Measurements from ENCODE around the gene CLTA. TPM values are rescaled to one million over a fixed set of nuclear protein-coding genes. Genes with fewer than 3 reads are reported as not detected.
"Not testable (repeated sequence)": the region's sequence is repeated elsewhere in the genome, so short reads cannot be mapped to it uniquely, and the experiment has no call there.

Gene CLTA
- total and polyA plus RNA-seq, 9 donors = 170 to 243 (median 216) TPM

GRCh38 chr9:36154331-36154952, 36.3 kb upstream of the CLTA start:
- Histone ChIP-seq H3K27me3 (no peaks in the 10 kb centered on the region), H3K4me3 (no peak overlapping the region), H3K27ac (peak overlapping the region; percentile 33 to 64), H3K9me3 (no peaks in the 10 kb centered on the region), H3K4me1 (ENCODE audit: insufficient read depth) (peaks cover 3% of the 10 kb centered on the region), H3K36me3 (no peaks in the 10 kb centered on the region)
- no peak for TF ChIP-seq EP300 (IDR thresholded peaks at IDR 0.05)
- TF ChIP-seq CTCF (IDR thresholded peaks at IDR 0.05) = no peak
- no peak for TF ChIP-seq POLR2A (IDR thresholded peaks at IDR 0.05)
- peak in 4 of 5 donors; percentile 26 to 64 (median 56) for DNase-seq
- 13 to 17% (median 13%) methylated on average over 11 of the region's 11 CpGs for whole genome bisulfite sequencing, 3 donors
- intact Hi-C loops (cut with DNase I) = no loop called here

- DNase-seq = no peak
- peaks cover 1% of the 10 kb centered on the region for H3K4me1 ChIP-seq (ENCODE audit: insufficient read depth)
- no peak overlapping the region for H3K4me3 ChIP-seq
- intact Hi-C loops (cut with DNase I) = no loop called here
- WGBS, 3 donors = 97 to 99% (median 98%) methylated on average over 6 of the region's 6 CpGs
- H3K36me3 ChIP-seq = no peaks in the 10 kb centered on the region
- no peak for TF ChIP-seq EP300 (IDR thresholded peaks at IDR 0.05)
- TF ChIP-seq POLR2A (IDR thresholded peaks at IDR 0.05) = no peak
- no peak for TF ChIP-seq CTCF (IDR thresholded peaks at IDR 0.05)
- no peaks in the 10 kb centered on the region for H3K27me3 ChIP-seq
- no peaks in the 10 kb centered on the region for H3K9me3 ChIP-seq
- H3K27ac ChIP-seq = no peak overlapping the region
Measured at GRCh38 chr9:36156116-36156515, 34.6 kb upstream of the CLTA start.

GRCh38 chr9:36158122-36158521, 32.6 kb upstream of the CLTA start:
- Histone ChIP-seq H3K27ac (no peak overlapping the region), H3K4me1 (ENCODE audit: insufficient read depth) (peaks cover 2% of the 10 kb centered on the region), H3K36me3 (no peaks in the 10 kb centered on the region), H3K9me3 (no peaks in the 10 kb centered on the region), H3K27me3 (no peaks in the 10 kb centered on the region), H3K4me3 (no peak overlapping the region)
- intact Hi-C loops (cut with DNase I) = no loop called here
- DNase-seq = no peak
- 47 to 53% (median 50%) methylated on average over 2 of the region's 2 CpGs for WGBS, 3 donors
- TF ChIP-seq CTCF (IDR thresholded peaks at IDR 0.05) (no peak), EP300 (IDR thresholded peaks at IDR 0.05) (no peak)

GRCh38 chr9:36158917-36159316, 31.8 kb upstream of the CLTA start:
- Histone ChIP-seq H3K27me3 (no peaks in the 10 kb centered on the region), H3K36me3 (no peaks in the 10 kb centered on the region), H3K4me1 (ENCODE audit: insufficient read depth) (peaks cover 6% of the 10 kb centered on the region), H3K4me3 (no peak overlapping the region), H3K9me3 (no peaks in the 10 kb centered on the region), H3K27ac (no peak overlapping the region)
- no peak for TF ChIP-seq EP300 (IDR thresholded peaks at IDR 0.05)
- no peak for TF ChIP-seq POLR2A (IDR thresholded peaks at IDR 0.05)
- TF ChIP-seq CTCF (IDR thresholded peaks at IDR 0.05) = no peak
- WGBS, 3 donors = 61 to 81% (median 74%) methylated on average over 7 of the region's 7 CpGs
- intact Hi-C loops (cut with DNase I) = no loop called here
- no peak for DNase-seq

- H3K27ac ChIP-seq; H3K4me3 ChIP-seq; H3K9me3 ChIP-seq; intact Hi-C loops (cut with DNase I); H3K4me1 ChIP-seq (ENCODE audit: insufficient read depth); H3K27me3 ChIP-seq; H3K36me3 ChIP-seq; DNase-seq: not testable (repeated sequence)
- WGBS, 3 donors = 93 to 96% (median 96%) methylated on average over 4 of the region's 4 CpGs
Measured at GRCh38 chr9:36159509-36159908, 31.2 kb upstream of the CLTA start.

- not testable (repeated sequence) for H3K27ac ChIP-seq; H3K4me1 ChIP-seq (ENCODE audit: insufficient read depth); H3K27me3 ChIP-seq; DNase-seq; H3K9me3 ChIP-seq; H3K4me3 ChIP-seq; H3K36me3 ChIP-seq
- intact Hi-C loops (cut with DNase I) = loop anchor here in 1 of 4 donors (2.0 kb wide), 1 partner anchor 19 kb away; no protein-coding TSS in a partner anchor
- WGBS, 3 donors = 79 to 86% (median 84%) methylated on average over 11 of the region's 11 CpGs
Measured at GRCh38 chr9:36160126-36160525, 30.6 kb upstream of the CLTA start.

All from ovary (tissue), 9 donors.